ENCODE data around the gene WNT2B.

The WNT2B gene

DNA sequence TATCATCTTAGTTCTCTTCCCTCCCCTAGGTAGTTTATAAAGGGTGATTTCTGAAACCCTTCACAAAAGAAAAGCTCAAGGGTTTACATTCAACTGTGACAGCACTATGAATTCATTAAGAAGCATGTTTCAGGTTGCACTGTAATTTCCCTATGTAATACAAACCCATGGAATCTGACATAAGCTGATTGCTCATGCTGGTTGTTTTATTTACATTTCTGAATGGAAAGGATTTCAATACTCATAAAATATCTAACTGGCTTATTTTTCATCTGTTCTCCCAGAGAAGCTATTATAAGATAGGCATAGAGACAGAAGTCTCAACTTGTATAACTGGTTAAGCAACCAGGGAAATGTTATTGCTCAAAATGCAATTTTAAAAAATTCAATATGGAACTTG lies 20.5 kb downstream of the WNT2B start:
- no peak for DNase-seq

DNA sequence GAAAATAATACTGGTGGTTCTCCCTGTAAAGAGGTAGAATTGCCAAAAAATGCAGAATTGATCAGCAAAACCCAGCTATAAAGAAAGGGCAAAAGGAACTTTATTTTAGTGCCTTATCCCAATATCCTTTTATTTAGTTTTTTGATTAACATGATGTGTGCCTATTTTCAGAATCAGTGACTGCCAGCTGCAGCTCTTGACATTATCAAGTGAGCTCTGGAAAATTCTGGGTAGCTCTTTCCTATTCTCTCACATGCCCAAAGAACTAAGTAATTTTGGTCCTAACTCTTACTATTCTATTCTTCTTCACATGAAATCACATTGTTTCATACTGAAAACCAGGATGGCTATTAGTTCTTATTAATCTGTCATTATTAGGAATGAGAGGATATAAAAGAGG lies 22.1 kb downstream of the WNT2B start:
- no peak for DNase-seq

DNA sequence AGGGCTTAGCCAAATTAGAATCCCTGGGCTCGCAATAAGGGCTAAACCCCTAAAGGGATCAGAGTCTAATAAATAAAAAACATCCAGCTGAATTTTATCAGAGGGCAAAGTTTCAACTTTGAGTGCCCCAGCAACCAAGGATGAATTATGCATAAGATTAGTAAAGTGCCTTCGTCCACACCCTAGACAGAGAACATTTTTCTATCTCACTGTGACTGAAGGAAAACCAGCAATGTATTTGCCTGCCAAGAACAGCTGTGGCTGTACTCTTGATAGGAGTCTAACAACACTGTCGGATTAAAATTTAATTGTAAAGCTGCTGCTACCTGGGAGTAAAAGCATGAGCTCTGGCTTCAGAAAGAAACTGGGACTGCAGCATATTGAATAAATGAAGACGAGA lies 23.3 kb downstream of the WNT2B start:
- DNase-seq: no peak

DNA sequence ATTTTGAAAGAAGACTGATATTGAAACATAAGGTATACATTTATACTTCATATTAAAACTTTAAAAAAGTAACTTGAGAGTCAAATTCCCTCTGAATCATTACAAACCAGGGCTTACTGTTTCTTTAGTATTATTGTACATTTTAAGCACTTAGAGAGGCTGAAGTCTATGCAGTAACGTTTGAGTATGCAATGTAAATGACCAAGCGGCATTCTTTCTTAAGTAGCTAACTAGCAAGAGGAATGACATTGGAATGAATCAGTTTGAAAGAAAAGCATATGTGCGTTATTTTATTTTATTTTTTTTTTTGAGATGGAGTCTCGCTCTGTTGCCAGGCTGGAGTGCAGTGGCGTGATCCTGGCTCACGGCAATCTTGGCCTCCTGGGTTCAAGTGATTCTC lies 24.3 kb downstream of the WNT2B start:
- DNase-seq: no peak

DNA sequence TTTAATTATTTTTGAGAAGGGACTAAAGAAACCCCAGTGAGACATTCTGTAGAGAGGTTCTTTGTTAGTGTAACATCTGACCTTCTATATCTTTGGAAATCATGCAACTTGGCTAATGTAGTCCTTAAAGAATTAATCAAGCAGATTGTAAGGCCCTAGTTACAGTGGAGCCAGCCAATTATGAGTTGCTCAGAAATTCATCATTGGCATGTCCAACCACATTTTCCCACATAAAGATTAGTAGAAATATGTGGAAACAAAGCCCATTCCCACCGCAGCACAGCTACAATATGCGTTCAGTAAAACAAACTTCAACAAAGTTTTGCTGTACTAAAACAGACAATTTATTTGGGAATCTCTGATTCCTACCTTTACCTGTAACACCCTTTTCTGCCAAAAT lies 27.8 kb downstream of the WNT2B start:
- no peak for DNase-seq

DNA sequence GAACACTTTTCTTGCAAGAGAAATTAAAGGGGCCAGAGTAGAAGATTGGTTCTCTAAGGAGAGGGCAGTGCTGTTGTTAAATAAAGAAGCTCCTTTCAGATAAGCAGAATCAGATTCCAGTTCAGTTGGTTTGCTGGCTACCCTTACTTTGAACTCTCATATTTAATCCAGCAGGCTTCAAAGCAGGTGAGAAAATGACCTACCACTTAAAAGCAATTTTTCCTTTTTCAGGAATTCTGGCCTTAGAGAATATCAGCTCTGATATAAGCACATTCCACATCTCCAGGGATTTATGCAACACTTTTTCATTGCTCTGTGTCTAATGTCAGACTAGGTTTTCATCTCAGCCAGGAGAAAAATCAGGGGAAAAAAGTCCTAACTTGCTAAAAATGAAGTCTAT lies 28.7 kb downstream of the WNT2B start:
- DNase-seq: no peak

DNA sequence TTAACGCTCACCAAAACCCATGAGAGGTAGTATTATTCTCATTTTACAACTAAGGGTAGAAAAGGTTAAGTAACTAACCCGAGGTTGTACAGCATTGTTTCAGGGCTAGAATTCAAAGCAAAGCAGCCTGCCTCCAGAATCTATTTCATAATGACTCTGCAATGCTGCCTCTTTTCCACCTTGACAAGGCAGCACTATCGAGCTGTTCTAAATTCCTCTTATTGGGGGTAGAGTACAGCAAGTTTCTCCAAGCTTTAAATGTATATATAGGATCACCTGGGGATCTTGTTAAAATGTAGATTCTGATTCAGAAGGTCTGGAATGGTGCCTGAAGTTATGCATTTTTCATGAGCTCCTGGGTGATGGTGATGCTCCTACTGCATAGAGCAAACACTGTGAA lies 30.1 kb downstream of the WNT2B start:
- no peak for DNase-seq

DNA sequence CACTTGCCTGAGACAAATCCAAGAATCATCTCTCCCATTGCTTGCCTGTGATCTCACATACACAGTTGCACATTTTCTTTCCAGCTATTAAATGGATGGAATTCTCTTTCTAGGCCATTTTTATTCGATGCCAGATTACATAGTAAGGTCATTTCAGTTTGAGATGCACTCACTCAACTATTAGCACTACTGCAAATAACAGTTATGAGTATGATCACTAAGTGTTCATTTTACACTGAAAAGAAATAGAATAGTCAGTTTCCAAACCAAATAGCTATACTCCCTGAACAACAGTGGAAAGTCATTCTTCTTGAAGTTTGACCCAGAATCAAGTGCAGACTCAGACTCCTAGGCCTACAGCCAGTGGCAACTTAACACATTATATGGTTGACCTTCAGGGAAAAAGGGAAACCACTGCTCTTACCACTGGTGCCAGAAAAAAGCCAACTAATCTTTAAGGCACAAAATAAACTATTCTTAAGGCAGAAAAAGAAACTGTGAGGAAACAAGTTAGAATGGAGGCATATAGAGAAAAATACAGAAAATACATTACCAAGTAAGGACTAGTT lies 31.5 kb downstream of the WNT2B start:
- DNase-seq: no peak

DNA sequence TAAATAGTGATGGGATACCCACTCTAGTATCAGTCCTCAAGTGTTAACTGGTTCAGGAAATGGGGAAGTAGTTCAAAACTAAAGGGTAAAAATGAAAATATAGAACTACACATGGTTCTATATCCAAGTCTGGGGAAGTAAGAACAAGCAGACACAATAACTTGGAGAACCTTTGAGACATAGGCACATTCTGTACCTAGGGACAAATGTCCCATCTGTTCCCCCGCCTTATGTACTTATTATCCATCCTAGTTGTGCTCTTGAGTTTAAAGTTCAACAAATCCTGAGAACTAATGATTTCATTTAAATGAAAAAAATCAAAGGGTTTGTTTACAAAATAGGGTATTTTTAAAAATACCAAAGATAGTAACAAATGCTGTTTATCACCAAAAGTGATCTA lies 32.5 kb downstream of the WNT2B start:
- no peak for DNase-seq

DNA sequence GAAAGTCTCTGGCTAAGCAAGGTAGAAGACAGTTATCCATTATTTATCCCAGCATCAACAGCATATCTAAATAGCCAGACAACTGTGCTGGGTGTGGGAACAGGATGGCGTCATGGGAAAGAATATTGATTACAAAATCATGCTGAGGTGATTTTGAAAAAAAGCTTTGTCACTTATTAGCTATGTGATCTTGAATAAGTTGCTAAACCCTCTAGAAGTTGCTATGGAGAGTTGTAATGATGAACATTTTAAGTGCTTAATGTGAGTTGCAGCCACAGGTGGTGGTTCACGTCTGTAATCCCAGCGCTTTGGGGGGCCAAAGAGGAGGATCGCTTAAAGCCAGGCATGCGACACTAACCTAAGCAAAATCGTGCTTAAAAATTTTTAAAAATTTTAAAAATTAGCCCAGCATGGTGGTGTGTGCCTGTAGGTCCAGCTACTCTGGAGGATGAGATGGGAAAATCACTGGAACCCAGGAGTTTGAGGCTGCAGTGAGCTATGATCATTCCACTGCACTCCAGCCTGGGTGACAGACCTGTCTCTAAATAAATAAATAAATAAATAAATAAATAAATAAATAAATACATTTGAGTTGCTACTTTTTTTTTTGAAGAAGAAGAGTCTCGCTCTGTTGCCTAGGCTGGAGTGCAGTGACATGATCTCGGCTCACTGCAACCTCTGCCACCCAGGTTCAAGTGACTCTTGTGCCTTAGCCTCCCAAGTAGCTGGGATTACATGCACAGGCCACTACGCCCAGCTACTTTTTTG lies 33.6 kb downstream of the WNT2B start:
- no peak for DNase-seq

DNA sequence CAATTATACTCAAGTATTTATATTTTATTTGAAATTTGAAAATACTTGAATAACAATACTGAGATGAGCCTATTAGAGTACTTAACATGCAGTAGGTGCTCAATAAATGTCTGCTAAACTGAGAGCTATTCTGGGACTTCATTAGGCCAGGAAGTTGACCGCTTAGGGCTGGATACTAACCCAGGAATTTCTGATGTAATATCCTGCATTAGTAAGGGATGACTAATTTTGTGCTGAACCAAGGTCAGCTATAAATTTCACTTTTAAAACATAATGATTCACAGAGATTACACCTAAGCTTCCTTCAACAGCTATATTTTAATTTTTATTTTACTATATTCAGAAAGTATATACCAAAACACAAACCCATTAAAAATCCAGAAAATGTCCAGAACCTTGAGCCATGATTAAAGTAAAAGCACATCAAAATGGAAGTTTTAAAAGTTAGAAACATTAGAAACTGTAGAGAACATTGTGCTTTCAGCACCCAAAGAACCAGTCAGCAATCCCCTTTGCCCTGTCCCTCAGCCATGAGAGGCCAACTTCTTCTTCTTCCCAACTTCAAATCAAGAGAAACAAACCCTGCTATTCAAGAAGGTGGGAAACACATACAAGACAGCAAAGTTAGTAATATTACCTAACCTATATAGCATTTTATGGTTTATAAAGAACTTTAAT lies 35.4 kb downstream of the WNT2B start:
- peak; percentile 60 to 90 for DNase-seq

DNA sequence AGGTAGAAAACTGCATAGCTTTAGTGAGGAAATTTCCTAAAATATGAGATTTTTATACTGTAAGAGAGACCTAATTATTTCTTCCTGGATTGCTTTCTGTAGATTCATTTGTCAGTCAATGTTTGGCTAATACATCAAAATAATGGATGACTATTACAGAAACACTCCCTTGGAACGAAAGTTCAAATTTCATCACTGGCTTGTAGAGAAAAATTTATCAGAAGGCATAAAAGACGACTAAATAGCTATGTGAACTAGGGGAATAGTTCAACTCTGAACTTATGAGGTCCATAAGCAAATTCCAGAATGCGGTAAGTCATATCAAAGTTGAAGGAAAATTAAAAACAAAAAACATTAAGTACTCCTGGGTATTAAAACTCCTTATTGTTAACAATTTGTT lies 36.0 kb downstream of the WNT2B start:
- peak in 1 of 2 experiments; percentile 33 for DNase-seq

DNA sequence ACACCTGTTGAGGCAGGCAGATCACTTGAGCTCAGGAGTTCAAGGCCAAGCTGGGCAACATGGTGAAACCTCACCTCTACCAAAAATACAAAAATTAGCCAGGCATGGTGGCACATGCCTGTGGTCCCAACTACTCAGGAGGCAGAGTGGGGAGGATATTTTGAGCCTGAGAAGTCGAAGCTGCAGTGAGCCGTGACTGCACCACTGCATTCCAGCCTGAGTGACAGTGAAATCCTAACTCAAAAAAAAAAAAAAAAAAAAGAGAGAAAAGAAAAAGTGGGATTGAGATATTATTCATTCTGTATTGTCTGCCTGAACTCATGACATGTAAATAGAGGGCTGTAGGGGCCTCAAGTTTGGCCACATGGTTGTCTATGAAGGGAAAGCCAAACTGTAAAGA lies 37.3 kb downstream of the WNT2B start:
- no peak for DNase-seq

DNA sequence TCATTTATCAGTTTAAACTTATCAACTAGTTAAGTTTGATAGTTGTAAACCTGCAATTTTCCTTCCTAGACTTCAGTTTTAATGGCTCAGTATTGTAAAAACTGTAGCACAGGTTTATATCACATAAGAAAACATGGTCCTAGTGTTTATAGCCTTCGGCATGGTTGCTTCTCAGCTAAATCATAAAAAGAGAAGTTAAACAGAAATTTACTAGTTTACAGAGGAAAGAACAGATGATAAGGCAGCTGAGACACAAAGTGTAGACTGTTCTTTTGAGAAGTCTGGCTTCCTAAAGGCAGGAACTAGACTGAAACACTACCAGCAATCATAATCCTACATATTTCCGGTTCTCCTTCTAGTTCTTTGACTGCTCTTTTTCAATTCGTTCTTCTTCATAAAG lies 39.8 kb downstream of the WNT2B start:
- no peak for DNase-seq

DNA sequence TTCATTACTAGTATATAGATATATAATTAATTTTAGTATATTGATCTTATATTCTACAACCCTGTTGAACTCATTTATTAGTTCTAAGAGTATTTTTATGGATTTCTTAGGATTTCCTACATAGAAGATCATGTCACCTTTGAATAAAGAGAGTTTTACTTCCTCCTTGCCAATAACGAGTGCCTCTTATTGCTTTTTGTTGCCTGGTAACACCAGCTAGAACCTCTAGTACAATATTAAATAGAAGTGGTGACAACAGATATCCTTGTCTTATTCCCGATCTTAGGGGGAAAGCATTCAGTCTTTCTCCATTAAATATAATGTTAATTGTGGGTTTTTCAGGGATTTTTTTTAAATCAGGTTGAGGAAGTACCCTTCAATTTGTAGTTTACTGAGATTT lies 40.8 kb downstream of the WNT2B start:
- DNase-seq: no peak

DNA sequence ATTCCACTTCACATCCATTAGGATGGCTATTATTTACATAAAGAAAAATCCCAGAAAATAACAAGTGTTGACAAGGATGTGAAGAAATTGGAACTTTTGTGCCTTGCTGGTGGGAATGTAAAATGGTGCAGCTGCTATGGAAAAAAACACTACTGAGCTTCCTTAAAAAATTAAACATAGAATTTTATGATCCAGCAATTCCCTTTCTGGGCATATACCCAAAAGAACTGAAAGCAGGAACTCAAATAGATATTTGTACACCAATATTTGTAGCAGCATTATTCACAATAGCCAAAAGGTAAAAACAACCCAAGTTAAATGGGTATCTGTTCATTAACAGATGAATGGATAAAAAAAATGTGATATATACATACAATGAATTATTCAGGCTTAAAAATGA lies 45.6 kb downstream of the WNT2B start:
- no peak for DNase-seq

DNA sequence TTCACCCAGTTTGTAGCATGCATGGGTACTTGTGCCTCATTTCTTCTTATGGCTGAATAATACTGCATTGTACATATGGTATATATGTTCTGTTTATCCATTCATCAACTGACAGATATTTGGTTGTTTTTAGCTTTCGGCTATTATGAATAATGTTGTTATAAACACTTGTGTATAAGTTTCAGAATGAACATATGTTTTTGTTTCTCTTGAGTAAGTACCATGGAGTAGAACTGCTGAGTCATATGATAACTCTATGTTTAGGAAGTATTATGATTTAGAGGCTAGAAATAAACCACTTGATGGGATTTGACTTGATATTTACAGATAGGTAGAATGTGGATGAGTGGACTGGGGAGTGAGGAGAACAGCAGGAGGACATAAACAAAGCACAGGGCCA lies 48.6 kb downstream of the WNT2B start:
- DNase-seq: no peak

DNA sequence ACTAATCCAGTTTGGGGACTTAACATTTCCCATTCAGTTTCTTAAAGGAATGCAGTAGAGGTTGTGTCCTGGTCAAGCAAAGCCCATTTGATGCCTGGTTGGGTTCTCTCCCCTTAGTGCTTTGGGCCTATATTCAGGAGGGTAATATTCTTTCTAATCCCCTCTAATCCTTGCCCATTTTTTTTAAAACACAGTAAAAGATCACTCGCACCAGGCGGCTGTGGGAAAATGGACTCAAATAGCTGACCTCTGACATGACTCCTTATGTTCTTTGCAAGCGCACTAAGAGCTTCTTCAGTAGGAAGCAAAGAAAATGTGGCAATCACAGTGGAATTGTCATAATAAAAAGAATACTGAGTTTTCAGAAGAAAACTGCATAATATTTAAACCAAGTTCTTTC lies 49.9 kb downstream of the WNT2B start:
- no peak for DNase-seq

DNA sequence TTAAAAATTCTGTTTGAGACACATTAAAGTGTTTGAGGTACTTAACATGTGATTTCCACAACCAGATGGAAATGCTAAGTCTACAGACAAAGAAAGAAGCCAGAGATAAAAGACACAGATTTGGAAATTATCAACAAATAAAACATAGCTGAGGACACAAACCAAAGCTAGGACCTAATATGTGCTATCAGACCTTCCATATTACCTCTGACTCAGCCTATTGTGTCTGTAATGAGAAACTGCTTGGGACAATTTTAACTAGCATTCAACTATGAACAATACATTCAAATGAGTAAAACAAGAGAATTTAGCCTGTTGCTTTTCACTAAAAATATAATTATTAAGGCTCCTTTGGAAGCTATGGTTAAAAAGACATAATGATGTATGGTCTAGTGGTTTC lies 54.6 kb downstream of the WNT2B start:
- no peak for DNase-seq

DNA sequence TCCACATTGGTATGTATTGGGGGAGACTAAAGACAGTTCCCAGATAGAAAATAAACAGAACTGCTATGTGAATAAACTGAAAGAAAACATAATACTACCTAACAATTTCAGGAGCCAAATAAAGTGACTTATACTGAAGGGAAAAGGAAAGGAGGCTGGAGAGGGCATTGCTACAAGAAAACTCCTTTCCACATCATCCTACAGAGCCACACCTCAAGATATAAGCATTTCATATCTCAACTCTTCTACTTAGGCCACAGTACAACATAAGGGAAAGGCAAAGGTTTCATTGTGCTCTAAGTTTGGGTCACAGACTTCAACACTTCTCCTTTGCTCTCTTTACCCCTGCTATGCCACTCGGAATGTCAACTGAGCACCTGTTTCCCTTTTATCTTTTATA lies 55.3 kb downstream of the WNT2B start:
- no peak for DNase-seq

DNA sequence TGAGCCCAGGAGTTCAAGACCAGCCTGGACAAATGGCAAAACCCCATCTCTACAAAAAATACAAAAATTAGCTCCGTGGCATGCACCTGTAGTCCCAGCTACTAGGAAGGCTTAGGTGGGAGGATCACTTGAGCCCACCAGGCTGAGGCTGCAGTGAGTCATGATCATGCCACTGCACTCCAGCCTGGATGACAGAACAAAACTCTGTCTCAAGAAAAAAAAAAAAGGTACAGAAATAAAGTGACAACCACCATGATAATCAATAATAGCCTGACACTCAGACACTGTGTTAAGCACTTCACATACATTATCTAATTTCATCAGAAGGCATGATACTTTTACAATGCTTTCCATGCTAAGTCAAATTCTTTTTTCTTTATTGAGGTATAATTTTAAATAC lies 57.0 kb downstream of the WNT2B start:
- DNase-seq: no peak

DNA sequence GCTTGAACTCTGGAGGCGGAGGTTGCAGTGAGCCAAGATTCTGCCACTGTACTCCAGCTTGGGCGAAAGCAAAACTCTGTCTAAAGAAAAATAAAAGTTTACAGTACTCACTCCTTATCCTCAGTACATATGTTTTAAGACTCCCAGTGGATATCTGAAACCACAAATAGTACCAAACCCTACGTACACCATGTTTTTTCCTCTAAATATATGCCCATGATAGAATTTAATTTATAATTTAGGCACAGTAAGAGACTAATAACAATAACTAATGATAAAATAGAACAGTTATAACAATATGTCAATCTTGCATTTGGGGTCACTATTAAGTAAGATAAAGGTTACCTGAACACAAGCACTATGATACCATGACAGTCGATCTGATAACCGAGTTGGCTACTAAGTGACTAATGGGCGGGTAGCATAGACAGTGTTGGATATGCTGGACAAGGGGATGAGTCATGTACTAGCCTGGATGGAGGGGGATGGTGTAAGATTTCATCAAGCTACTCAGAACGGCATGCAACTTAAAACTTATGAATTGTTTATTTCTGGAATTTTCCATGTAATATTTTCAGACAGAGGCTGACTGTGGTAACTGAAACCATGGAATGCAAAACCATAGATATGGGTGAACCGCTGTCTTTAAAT lies 66.5 kb downstream of the WNT2B start:
- DNase-seq: peak; percentile 6 to 45

DNA sequence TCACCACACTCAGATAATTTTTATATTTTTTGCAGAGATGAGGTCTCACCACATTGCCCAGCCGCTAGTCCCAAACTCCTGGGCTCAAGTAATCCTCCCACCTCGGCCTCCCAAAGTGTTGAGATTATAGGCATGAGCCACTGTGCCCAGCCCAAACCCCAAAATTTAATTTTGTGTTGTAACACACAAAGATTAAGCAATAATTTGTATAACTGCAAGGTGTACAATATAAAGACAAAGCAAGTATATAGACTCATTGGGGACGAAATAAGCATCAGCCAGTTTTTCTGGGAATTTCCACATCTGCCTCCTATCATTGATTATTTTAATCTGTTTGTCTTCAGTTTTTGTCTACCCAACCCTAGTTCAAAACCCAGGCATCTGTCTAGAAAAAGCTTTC lies 67.5 kb downstream of the WNT2B start:
- DNase-seq: no peak

All from SW 1271 (cell line).